Kidney epithelial cell (primary cell): ENCODE results near the gene ALKBH6. TPM values are rescaled to one million over a fixed set of nuclear protein-coding genes. Genes with fewer than 3 reads are reported as not detected.
"Not testable (repeated sequence)": the region's sequence is repeated elsewhere in the genome, so short reads cannot be mapped to it uniquely, and the experiment has no call there.

Source experiments
- DNase-seq: peaks from one replicate; pipeline ENCODE4 v3.0.0-alpha.2; 2010; ENCODE audit warnings: low read depth
- H3K27me3 ChIP-seq: 2 replicates; pipeline ENCODE4 v1.6.0; 2011; ENCODE audit warnings: low read length; ENCODE audit not compliant: control insufficient read depth, insufficient read depth
- H3K36me3 ChIP-seq: 2 replicates; pipeline ENCODE4 v1.5.1; 2011; ENCODE audit warnings: low read length; ENCODE audit not compliant: control insufficient read depth, insufficient read depth
- H3K4me3 ChIP-seq: 2 replicates; pipeline ENCODE4 v1.5.1; 2011; ENCODE audit warnings: low read depth, mild to moderate bottlenecking, control low read depth, low read length
- total RNA-seq: library from RNA; depleted of rRNA; stranded (reverse); fragments of >200 nt; gene quantifications from 2 replicates; pipeline ENCODE4 v1.2.3, GENCODE V29; 2015
- TF ChIP-seq, protein P1 (sequence below): IDR thresholded peaks from 2 replicates; pipeline ENCODE4 v1.5.1; 2011; ENCODE audit warnings: mild to moderate bottlenecking, moderate library complexity, low read length, control low read depth, inconsistent platforms; ENCODE audit not compliant: insufficient read depth, poor library complexity, severe bottlenecking

The ALKBH6 gene
- total RNA-seq, 1 donor from 2014 or later: 22.4 TPM

DNA sequence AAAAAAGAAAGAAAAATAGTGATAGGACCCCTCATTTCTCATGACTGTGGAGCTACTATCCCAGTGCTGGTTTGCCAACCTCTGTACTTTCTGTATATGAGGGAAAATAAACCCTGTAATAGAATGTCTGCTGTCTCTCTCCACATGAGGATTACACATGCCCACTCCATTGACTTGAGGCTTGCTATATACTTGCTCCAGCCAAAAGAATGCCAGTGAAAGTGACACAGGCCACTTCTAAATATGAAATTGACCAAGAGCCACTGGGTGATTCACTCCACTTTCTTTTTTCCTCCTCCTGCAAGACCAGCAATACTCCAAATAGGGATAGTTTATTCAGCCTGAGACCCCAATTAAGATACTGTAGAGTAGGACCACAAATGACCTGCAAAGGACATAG, 33.8 kb upstream of the ALKBH6 start:
- H3K27me3 ChIP-seq: no peaks in the 10 kb centered on the region
- DNase-seq: no peak
- TF ChIP-seq, protein P1, sequence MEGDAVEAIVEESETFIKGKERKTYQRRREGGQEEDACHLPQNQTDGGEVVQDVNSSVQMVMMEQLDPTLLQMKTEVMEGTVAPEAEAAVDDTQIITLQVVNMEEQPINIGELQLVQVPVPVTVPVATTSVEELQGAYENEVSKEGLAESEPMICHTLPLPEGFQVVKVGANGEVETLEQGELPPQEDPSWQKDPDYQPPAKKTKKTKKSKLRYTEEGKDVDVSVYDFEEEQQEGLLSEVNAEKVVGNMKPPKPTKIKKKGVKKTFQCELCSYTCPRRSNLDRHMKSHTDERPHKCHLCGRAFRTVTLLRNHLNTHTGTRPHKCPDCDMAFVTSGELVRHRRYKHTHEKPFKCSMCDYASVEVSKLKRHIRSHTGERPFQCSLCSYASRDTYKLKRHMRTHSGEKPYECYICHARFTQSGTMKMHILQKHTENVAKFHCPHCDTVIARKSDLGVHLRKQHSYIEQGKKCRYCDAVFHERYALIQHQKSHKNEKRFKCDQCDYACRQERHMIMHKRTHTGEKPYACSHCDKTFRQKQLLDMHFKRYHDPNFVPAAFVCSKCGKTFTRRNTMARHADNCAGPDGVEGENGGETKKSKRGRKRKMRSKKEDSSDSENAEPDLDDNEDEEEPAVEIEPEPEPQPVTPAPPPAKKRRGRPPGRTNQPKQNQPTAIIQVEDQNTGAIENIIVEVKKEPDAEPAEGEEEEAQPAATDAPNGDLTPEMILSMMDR: no peak
- H3K36me3 ChIP-seq: no peaks in the 10 kb centered on the region
- H3K4me3 ChIP-seq: no peak overlapping the region

DNA sequence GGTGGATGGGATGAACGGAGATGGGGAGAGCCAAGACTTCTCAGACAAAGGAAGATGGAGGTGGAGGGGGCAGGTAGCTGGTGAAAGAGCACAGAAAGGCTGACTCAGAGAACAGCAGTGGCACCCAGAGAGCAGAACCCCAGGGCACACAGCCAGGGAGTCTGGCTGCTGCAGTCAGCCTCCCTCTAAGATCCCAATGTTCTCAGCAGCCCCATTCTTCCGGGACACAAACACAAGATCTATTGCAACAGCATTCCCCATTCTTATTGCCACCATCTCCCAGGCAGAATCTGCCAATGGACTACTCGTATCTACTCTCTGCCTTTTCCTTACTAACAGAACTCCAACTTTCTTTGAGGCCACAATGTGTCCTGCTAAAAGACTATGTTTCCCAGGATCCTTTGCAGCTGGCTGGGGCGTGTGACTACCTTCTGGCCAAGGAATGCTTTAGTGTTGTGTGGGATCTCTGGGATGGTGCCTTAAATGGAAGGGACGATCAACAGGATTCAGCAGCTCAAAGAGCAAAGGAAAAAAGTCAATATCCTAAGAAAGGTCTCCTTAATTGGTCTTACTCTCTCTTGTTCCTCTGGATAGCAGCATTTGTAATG, 32.5 kb upstream of the ALKBH6 start:
- TF ChIP-seq, protein P1: no peak
- no peaks in the 10 kb centered on the region for H3K27me3 ChIP-seq
- H3K36me3 ChIP-seq: no peaks in the 10 kb centered on the region
- H3K4me3 ChIP-seq: no peak overlapping the region
- no peak for DNase-seq

DNA sequence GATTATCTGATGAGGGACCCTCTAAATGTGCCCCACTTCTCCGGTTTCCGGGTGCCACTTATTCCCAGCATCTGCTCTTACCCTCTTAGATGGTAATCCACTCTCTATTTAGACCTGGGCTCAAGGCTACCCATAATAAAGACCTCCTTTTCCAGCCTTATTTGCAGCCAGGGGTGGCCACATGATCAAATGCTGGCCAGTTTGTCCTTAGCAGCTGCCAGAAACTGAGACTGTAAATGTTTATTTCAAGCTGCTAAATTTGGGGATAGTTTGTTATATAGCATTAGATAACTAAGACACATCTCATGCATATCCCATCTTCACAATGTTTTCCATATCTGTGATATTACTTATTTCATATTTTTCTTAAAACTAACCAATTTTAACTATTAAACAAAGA, 29.9 kb upstream of the ALKBH6 start:
- no peak for DNase-seq
- TF ChIP-seq, protein P1: no peak
- Histone ChIP-seq H3K36me3 (no peaks in the 10 kb centered on the region), H3K4me3 (no peak overlapping the region), H3K27me3 (no peaks in the 10 kb centered on the region)

DNA sequence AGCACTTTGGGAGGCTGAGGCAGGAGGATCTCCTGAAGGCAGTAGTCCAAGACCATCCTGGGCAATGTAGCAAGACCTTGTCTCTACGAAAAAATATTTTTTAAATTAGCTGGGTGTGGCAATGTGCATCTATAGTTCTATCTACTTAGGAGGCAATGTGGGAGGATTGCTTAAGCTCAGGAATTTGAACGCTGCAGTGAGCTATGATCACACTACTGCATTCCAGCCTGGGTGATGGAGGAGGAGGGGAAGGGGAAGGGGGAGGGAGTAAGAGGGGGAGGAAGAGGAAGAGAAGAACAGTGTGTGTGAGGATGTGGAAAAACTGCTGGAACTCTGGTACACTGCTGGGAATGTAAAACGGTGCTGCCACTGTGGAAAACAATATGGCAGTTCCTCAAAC, 27.8 kb upstream of the ALKBH6 start:
- H3K36me3 ChIP-seq: no peaks in the 10 kb centered on the region
- H3K27me3 ChIP-seq: no peaks in the 10 kb centered on the region
- no peak overlapping the region for H3K4me3 ChIP-seq
- TF ChIP-seq, protein P1: no peak
- peak; percentile 69 for DNase-seq

DNA sequence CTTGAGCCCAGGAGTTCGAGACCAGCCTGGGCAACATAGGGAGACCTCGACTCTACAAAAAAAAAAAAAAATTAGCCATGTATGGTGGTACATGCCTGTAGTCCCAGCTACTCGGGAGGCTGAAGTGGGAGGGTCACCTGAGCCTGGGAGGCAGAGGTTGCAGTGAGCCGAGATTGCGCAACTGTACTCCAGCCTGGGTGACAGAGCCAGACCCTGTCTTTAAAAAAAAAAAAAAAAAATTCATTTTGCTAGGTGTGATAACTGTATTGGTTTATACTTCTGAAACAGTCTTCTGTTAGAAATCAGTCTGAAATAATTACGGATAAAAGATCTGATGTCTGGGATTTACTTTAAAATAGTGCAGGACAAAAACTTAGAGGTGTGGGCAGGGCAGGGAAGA, 27.1 kb upstream of the ALKBH6 start:
- H3K4me3 ChIP-seq, DNase-seq, H3K36me3 ChIP-seq, H3K27me3 ChIP-seq: not testable (repeated sequence)

DNA sequence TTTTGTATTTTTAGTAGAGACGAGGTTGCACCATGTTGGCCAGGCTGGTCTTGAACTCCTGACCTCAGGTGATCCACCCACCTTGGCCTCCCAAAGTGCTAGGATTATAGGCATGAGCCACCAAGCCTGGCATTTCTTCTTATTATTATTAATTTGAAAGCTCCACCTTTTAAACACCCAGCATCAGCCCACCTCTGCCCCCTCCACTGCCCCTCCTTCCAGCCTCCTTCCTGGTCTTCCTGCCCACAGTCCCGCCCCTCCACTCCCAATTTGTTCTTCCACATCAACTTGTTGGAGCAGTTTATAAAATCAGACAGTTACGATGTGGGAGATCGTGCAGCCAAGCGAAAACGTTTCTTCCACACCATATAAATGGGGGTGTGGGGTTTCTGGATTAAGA, 26.5 kb upstream of the ALKBH6 start:
- no peaks in the 10 kb centered on the region for H3K36me3 ChIP-seq
- TF ChIP-seq, protein P1: no peak
- H3K27me3 ChIP-seq: no peaks in the 10 kb centered on the region
- DNase-seq: no peak
- no peak overlapping the region for H3K4me3 ChIP-seq
